GM18909 (cell line): ENCODE data around the gene LGI1.

Source experiments
- ATAC-seq: cut with Tn5 transposase; IDR thresholded peaks from one replicate; pipeline ENCODE4 v1.9.1; 2021; ENCODE audit warnings: mild to moderate bottlenecking; ENCODE audit not compliant: unreplicated experiment, poor library complexity

Gene LGI1

GRCh38 chr10:93757801-93758507 lies at the start of gene LGI1:
Gene LGI1, plus strand, starts transcription at chr10:93757936. Its CDS starts 209 bp downstream, at chr10:93758145.
- no peak for ATAC-seq

- no peak for ATAC-seq
Observed at GRCh38 chr10:93710333-93710909, 47.3 kb upstream of the LGI1 start.

GRCh38 chr10:93711891-93712290 lies 45.8 kb upstream of the LGI1 start:
- no peak for ATAC-seq

- no peak for ATAC-seq
Observed at GRCh38 chr10:93712593-93712992, 45.1 kb upstream of the LGI1 start.

- ATAC-seq = peak; percentile 88
Observed at GRCh38 chr10:93715345-93715744, 42.4 kb upstream of the LGI1 start.

- ATAC-seq = no peak
Observed at GRCh38 chr10:93716766-93717165, 41.0 kb upstream of the LGI1 start.

- peak; percentile 58 for ATAC-seq
Observed at GRCh38 chr10:93718937-93719725, 38.6 kb upstream of the LGI1 start.

- ATAC-seq = no peak
Observed at GRCh38 chr10:93719901-93720300, 37.8 kb upstream of the LGI1 start.

- ATAC-seq = no peak
Observed at GRCh38 chr10:93722550-93722949, 35.2 kb upstream of the LGI1 start.

- no peak for ATAC-seq
Observed at GRCh38 chr10:93723153-93723552, 34.6 kb upstream of the LGI1 start.

GRCh38 chr10:93726024-93726423 lies 31.7 kb upstream of the LGI1 start:
- ATAC-seq = no peak

GRCh38 chr10:93741367-93741766 lies 16.4 kb upstream of the LGI1 start:
- ATAC-seq = no peak

- ATAC-seq = peak; percentile 83
Observed at GRCh38 chr10:93742633-93743349, 14.9 kb upstream of the LGI1 start.

GRCh38 chr10:93745408-93746065 lies 12.2 kb upstream of the LGI1 start:
- no peak for ATAC-seq

GRCh38 chr10:93746844-93747284 lies 10.9 kb upstream of the LGI1 start:
- ATAC-seq = no peak

GRCh38 chr10:93749218-93749799 lies 8.4 kb upstream of the LGI1 start:
- ATAC-seq = no peak

GRCh38 chr10:93751124-93751523 lies 6.6 kb upstream of the LGI1 start:
- ATAC-seq = no peak

- ATAC-seq = no peak
Observed at GRCh38 chr10:93751832-93752231, 5.9 kb upstream of the LGI1 start.

- ATAC-seq = no peak
Observed at GRCh38 chr10:93752761-93753160, 5.0 kb upstream of the LGI1 start.
